GM18526 (cell line): ENCODE measurements around the gene RNF148.

Experiments
- POLR2A ChIP-seq: IDR thresholded peaks from 3 replicates; pipeline ENCODE4 v1.6.1; 2011; ENCODE audit not compliant: insufficient read length; ENCODE audit errors: extremely low read depth

Gene RNF148, protein sequence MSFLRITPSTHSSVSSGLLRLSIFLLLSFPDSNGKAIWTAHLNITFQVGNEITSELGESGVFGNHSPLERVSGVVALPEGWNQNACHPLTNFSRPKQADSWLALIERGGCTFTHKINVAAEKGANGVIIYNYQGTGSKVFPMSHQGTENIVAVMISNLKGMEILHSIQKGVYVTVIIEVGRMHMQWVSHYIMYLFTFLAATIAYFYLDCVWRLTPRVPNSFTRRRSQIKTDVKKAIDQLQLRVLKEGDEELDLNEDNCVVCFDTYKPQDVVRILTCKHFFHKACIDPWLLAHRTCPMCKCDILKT

GRCh38 chr7:122702872-122703510 lies at the start of gene RNF148:
Gene RNF148 (minus strand): TSS chr7:122702922. CDS start chr7:122702750, 172 bp downstream.
- no peak for TF ChIP-seq POLR2A

GRCh38 chr7:122750389-122750788 lies 47.7 kb upstream of the RNF148 start:
- no peak for TF ChIP-seq POLR2A

DNA sequence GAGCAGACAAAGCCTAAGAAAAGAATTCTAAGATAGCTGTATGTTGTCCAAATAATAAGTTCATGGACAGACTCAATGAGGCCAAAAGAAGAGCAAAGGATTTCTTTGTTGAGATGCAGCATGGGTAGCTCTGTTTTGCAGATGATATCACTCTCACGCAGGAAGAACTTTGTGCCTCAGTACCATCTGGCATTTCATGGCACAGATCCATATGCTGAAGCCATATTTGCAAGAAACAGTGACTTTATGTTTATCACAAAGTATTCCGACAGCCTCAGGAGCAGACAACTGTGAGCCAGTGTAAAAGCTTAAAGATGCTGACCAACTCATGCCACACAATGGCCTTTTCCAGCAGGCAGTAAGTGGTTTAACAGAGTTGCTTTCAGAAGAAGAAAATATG lies 45.5 kb upstream of the RNF148 start:
- TF ChIP-seq POLR2A = no peak

DNA sequence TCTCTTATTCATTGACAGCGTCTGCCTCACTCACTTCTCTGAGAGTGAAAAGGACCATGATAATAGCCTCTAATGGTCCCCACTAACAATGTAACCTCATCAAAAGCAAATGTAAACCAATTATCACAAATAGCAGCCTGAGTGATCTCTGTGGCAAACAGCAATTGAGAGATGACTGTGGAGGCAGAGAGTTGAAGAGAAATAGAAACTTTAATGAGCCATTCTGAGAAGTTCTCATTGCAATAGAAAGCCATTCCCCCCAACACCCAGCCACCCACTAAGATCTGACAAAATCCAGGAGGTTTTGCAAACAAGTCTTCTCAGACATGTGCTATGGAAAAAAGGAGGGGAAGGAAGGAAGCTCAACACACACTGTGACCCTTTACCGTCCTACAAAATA lies 44.2 kb upstream of the RNF148 start:
- TF ChIP-seq POLR2A = no peak

GRCh38 chr7:122743211-122743610 lies 40.5 kb upstream of the RNF148 start:
- no peak for TF ChIP-seq POLR2A

- TF ChIP-seq POLR2A = no peak
Measured at GRCh38 chr7:122738947-122739346, 36.2 kb upstream of the RNF148 start.

GRCh38 chr7:122736183-122736582 lies 33.5 kb upstream of the RNF148 start:
- no peak for TF ChIP-seq POLR2A

DNA sequence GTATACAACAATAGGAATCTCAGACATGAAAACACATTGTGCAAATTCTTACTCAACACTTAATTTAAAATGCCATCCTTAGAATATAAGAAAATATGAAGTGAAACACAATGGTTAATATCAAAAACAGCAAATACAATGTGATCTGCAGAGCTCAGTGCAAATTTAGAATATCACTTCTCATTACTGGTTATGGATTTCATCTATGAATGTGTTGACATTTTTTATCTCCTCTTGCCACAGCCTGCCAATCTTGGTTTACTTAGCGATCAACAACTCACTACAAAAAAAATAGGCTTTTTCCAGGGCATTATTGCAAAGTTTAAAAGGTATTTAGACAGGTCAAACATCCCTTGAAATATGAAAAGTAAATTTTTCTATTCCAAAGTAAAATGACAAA lies 25.0 kb upstream of the RNF148 start:
- TF ChIP-seq POLR2A = no peak

- no peak for TF ChIP-seq POLR2A
Measured at GRCh38 chr7:122727354-122727753, 24.6 kb upstream of the RNF148 start.

DNA sequence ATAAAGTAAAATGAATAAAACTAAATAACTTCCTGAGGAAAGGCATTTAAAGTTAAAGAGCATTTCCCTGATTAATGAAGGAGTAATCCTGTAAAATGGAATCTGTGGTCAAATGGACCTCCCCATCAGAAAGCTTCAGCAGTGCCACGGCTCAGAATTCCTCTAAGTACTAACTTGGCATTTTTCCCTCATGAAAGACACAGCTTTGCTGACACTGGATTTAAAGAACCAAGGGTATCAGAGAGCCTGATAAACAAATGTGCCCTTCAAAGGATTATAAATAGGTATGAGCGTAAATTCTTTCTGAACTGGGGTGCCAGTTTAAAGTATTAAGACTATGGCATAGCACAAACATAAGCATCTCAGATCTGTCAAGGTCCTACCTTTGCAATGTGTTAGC lies 24.2 kb upstream of the RNF148 start:
- TF ChIP-seq POLR2A = no peak

DNA sequence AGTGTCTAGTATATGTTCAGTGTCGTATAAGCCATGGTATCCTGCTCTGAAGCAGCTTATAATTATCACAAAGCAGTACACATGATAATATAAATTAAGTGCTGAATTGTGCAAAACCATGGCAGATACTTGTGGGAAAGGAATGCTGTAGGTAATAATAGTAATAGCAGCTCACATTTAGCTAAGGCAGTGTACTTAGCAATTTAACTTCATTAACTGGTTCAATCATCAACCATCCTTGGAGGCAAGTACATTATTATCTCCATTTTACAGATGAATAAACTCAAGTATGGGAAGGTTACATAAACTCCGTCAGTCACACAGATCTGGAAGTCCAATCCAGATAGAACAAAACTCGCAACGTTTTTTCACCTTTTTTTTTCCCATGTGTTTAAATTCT lies 21.6 kb upstream of the RNF148 start:
- no peak for TF ChIP-seq POLR2A

- no peak for TF ChIP-seq POLR2A
Measured at GRCh38 chr7:122719010-122719578, 16.4 kb upstream of the RNF148 start.

- no peak for TF ChIP-seq POLR2A
Measured at GRCh38 chr7:122717356-122718089, 14.8 kb upstream of the RNF148 start.

DNA sequence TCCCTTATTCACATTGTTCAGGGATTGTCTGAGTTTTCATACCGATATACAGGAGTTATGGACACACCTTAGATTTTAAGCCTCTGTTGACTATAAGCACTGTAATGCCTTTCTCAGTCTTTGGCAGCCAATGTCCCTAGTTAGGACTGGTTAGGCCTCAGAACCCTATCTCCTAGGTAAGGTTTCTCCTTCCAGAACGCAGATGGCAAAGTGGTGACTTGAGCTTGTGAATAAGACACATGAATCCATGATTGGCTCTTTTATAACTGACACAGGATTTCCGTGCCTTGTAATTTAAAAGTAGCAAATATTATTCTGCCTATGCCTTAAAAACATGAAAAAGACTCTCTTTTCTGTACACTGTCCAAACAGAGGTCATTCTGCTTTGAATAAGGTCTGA lies 12.5 kb upstream of the RNF148 start:
- no peak for TF ChIP-seq POLR2A

DNA sequence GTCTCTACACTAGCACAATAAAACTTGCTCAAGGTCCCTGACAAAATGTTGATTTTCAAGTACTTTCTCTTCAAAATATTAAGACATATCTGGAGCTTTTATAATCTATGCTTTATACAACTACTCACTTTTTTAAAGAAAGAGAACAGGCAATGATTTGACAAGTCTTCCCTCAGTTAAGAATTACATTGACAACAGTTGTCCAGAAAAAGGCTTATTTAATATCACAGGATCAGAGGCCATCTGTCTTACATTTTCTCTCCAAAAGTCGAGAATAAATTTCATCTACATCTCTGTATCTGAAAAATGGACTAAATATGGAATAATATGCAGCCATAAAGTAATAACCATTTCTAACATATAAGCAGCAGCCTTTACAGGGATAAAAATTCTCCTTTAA lies 8.2 kb upstream of the RNF148 start:
- no peak for TF ChIP-seq POLR2A
